Esophagus squamous epithelium (tissue), 5 donors: ENCODE measurements around the gene IQCH. TPM values are rescaled to one million over a fixed set of nuclear protein-coding genes. Genes with fewer than 3 reads are reported as not detected.

Experiments
- DNase-seq: peaks from one replicate; lab custom pipeline; 2025; lab: John Stamatoyannopoulos, UW
- H3K27ac ChIP-seq, 4 donors: fragments of 200-600 bp; sonication (generic); one replicate each; pipeline ENCODE4 v1.5.1; 2016 to 2019; ENCODE audit warnings: mild to moderate bottlenecking in 1 of 4
- H3K27me3 ChIP-seq, 4 donors: fragments of 200-600 bp; sonication (generic); 1 replicate in 3 of 4; 2 replicates in 1 of 4; pipeline versions ENCODE4 v1.5.1 to v1.6.0; 2017 to 2021; ENCODE audit warnings: antibody characterized with exemption in 1 of 4
- H3K36me3 ChIP-seq, 3 donors: fragments of 200-600 bp; sonication (generic); one replicate each; pipeline ENCODE4 v1.5.1; 2016 to 2019
- H3K4me1 ChIP-seq, 3 donors: fragments of 200-600 bp; sonication (generic); one replicate each; pipeline ENCODE4 v1.5.1; 2017 to 2019
- H3K4me3 ChIP-seq, 4 donors: fragments of 200-600 bp; sonication (generic); 1 replicate in 3 of 4; 2 replicates in 1 of 4; pipeline ENCODE4 v1.5.1; 2016 to 2019; ENCODE audit warnings: mild to moderate bottlenecking in 2 of 4, moderate library complexity in 1 of 4
- H3K9me3 ChIP-seq, 3 donors: fragments of 200-600 bp; sonication (generic); one replicate each; pipeline ENCODE4 v1.5.1; 2016 to 2019
- CTCF ChIP-seq, 6 experiments: fragments of 450-650 bp in 4 of 6; fragments of 200-600 bp in 2 of 6; sonication (generic) in 2 of 6; IDR thresholded peaks; one replicate each; pipeline ENCODE4 v1.5.1; 2016 to 2019; ENCODE audit warnings: antibody characterized with exemption in 6 of 6, mild to moderate bottlenecking in 4 of 6, moderate library complexity in 4 of 6
- POLR2A ChIP-seq, 4 donors: fragments of 450-650 bp; IDR thresholded peaks; one replicate each; pipeline ENCODE4 v1.6.1; 2017; ENCODE audit warnings: antibody characterized with exemption in 4 of 4, mild to moderate bottlenecking in 4 of 4, moderate library complexity in 3 of 4
- WGBS, 2 donors: methylation state at CpG; one replicate each; pipeline ENCODE4 v1.1.5; 2018; 5-methylcytosine and 5-hydroxymethylcytosine counted together
- intact Hi-C: fragments of 100-400 bp; cut with DNase I; formaldehyde crosslinking; loops from one replicate; pipeline ENCODE4 v1.15.0; 2022
- total RNA-seq, 4 donors: library from RNA; depleted of rRNA; stranded (reverse); fragments of >200 nt; gene quantifications; one replicate each; pipeline ENCODE4 v1.1.0, GENCODE V29; 2016
- donor health status: DM: yes; HTN: yes; CAD: no.

Gene IQCH
- total RNA-seq, 4 donors from 2014 or later: 1.9 to 3.1 (median 3.0) TPM; not detected in 1

- Histone ChIP-seq H3K9me3 (peaks cover 0 to 3% (median 0%) of the 10 kb centered on the region in 3 donors), H3K36me3 (no peaks in the 10 kb centered on the region), H3K27me3 (no peaks in the 10 kb centered on the region), H3K4me3 (no peak overlapping the region), H3K4me1 (no peaks in the 10 kb centered on the region), H3K27ac (no peak overlapping the region)
- WGBS, 2 donors: 87 to 89% methylated on average over 2 of the region's 2 CpGs
- no peak for DNase-seq
- no peak for TF ChIP-seq POLR2A (IDR thresholded peaks at IDR 0.05)
- TF ChIP-seq CTCF (IDR thresholded peaks at IDR 0.05): no peak
- intact Hi-C loops: no loop called here
Measured at GRCh38 chr15:67341539-67341938, 87.0 kb downstream of the IQCH start.

- intact Hi-C loops: no loop called here
- DNase-seq: no peak
Measured at GRCh38 chr15:67343206-67343605, 88.6 kb downstream of the IQCH start.

GRCh38 chr15:67349634-67350033, 95.0 kb downstream of the IQCH start:
- TF ChIP-seq POLR2A (IDR thresholded peaks at IDR 0.05) (no peak), CTCF (IDR thresholded peaks at IDR 0.05) (no peak)
- H3K4me1 ChIP-seq: no peaks in the 10 kb centered on the region
- H3K27me3 ChIP-seq: no peaks in the 10 kb centered on the region
- peaks cover 0 to 12% (median 3%) of the 10 kb centered on the region in 3 donors for H3K9me3 ChIP-seq
- H3K4me3 ChIP-seq: no peak overlapping the region
- H3K36me3 ChIP-seq: no peaks in the 10 kb centered on the region
- intact Hi-C loops: no loop called here
- DNase-seq: no peak
- no peak overlapping the region for H3K27ac ChIP-seq

More at GRCh38 chr15:67343206-67343605, 88.6 kb downstream of the IQCH start:
- no peaks in the 10 kb centered on the region for H3K27me3 ChIP-seq
- peaks cover 0 to 4% (median 0%) of the 10 kb centered on the region in 3 donors for H3K9me3 ChIP-seq
- no peak overlapping the region for H3K4me3 ChIP-seq
- no peak overlapping the region for H3K27ac ChIP-seq
- no peaks in the 10 kb centered on the region for H3K4me1 ChIP-seq
- H3K36me3 ChIP-seq: no peaks in the 10 kb centered on the region
- TF ChIP-seq POLR2A (IDR thresholded peaks at IDR 0.05) (no peak), CTCF (IDR thresholded peaks at IDR 0.05) (no peak)

- Histone ChIP-seq H3K4me3 (no peak overlapping the region), H3K9me3 (peaks cover 0 to 12% (median 3%) of the 10 kb centered on the region in 3 donors), H3K36me3 (no peaks in the 10 kb centered on the region), H3K27ac (no peak overlapping the region), H3K27me3 (no peaks in the 10 kb centered on the region), H3K4me1 (no peaks in the 10 kb centered on the region)
- DNase-seq: no peak
- TF ChIP-seq POLR2A (IDR thresholded peaks at IDR 0.05): no peak
- TF ChIP-seq CTCF (IDR thresholded peaks at IDR 0.05): no peak
- WGBS, 2 donors: 78 to 89% methylated on average over 1 of the region's 1 CpG
- intact Hi-C loops: no loop called here
Measured at GRCh38 chr15:67350042-67350441, 95.5 kb downstream of the IQCH start.

- WGBS, 2 donors: 82 to 97% methylated on average over 5 of the region's 5 CpGs
- no peaks in the 10 kb centered on the region for H3K36me3 ChIP-seq
- TF ChIP-seq POLR2A (IDR thresholded peaks at IDR 0.05) (no peak), CTCF (IDR thresholded peaks at IDR 0.05) (no peak)
- H3K9me3 ChIP-seq: no peaks in the 10 kb centered on the region
- H3K4me1 ChIP-seq: no peaks in the 10 kb centered on the region
- no peak overlapping the region for H3K4me3 ChIP-seq
- H3K27ac ChIP-seq: no peak overlapping the region
- H3K27me3 ChIP-seq: no peaks in the 10 kb centered on the region
- no peak for DNase-seq
- intact Hi-C loops: no loop called here
Measured at GRCh38 chr15:67358391-67358790, 103.8 kb downstream of the IQCH start.
